Stimulated activated CD4-positive, alpha-beta T cell treated with anti-CD3 and anti-CD28 coated beads, Interleukin-15, amount 100 ng/mL, for 24 hours (primary cell): ENCODE measurements around the gene KCNQ5.
"Not testable (repeated sequence)": the region's sequence is repeated elsewhere in the genome, so short reads cannot be mapped to it uniquely, and the experiment has no call there.

Source experiments
- DNase-seq: peaks from one replicate; pipeline ENCODE4 v3.0.0-alpha.2; 2020

KCNQ5 gene

GRCh38 chr6:73209117-73209516 lies 587.3 kb downstream of the KCNQ5 start:
- no peak for DNase-seq

- DNase-seq, result no peak
Measured at GRCh38 chr6:73216859-73217258, 595.0 kb downstream of the KCNQ5 start.

GRCh38 chr6:73225396-73225795 lies 603.5 kb downstream of the KCNQ5 start, which contains the start of gene KHDC1L:
KHDC1L (minus strand) TSS chr6:73225496; CDS start chr6:73225408, 88 bp downstream.
- DNase-seq, result no peak

GRCh38 chr6:73227606-73228255 lies 605.9 kb downstream of the KCNQ5 start:
- no peak for DNase-seq

- DNase-seq, result no peak
Measured at GRCh38 chr6:73231986-73232391, 610.1 kb downstream of the KCNQ5 start.

- no peak for DNase-seq
Measured at GRCh38 chr6:73233048-73233447, 611.2 kb downstream of the KCNQ5 start.

GRCh38 chr6:73233971-73234370 lies 612.1 kb downstream of the KCNQ5 start:
- not testable (repeated sequence) for DNase-seq

GRCh38 chr6:73234733-73235132 lies 612.9 kb downstream of the KCNQ5 start:
- no peak for DNase-seq

GRCh38 chr6:73236144-73236750 lies 614.4 kb downstream of the KCNQ5 start:
- no peak for DNase-seq

GRCh38 chr6:73240730-73241129 lies 618.9 kb downstream of the KCNQ5 start:
- no peak for DNase-seq

- no peak for DNase-seq
Measured at GRCh38 chr6:73242001-73242400, 620.1 kb downstream of the KCNQ5 start.
